Epithelial cell of alveolus of lung (primary cell): ENCODE results near the gene TAF4. TPM values are rescaled to one million over a fixed set of nuclear protein-coding genes. Genes with fewer than 3 reads are reported as not detected.

ENCODE experiments used
- total RNA-seq: library from RNA; depleted of rRNA; stranded (reverse); fragments of >200 nt; gene quantifications from 2 replicates; pipeline ENCODE4 v1.2.1, GENCODE V29; 2015

TAF4 gene
- total RNA-seq = 5.2 and 27.3 TPM in 2 replicates

DNA sequence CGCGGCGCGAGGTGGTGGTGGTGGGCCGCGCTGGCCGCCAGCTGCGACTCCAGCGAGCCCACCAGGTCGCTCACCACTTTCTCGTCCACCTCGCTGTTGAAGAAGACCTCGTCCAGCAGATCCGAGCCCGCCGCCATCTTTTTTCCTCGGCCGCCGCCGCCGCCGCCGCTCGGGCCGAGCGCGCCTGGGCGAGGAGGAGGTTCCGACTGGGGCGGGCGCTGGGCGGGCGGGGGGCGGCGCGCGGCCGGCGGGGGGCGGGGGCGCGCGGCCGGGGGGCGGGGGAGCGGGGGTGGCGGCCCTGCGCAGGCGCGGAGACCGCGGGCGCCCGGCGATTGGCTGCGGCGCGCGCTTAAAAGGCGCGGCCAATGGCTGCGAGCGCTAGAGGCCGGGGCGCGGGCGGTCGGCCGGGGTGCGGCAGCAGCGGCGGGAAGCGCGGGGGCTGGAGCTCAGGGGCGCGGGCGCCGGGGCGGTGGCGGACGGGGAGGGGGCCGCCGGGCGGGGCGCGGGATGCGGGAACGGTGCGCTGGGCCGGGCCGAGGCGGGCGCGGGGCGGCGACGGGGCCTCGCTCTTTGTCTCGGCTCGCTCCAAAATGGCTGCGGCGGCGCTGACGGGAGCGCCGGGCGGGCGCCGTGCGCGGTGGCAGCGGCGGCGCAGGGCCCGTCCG is at the start of gene TAF4:
Gene TAF4, minus strand, starts transcription at position 208 of the 665 bp plus-strand sequence. Its CDS starts 71 bp downstream, at position 137.

Other genes with a start within 250 kb of the TAF4 start
- gene LSM14B, start 56.6 kb upstream of the TAF4 start, total RNA-seq = 19.0 and 19.4 TPM in 2 replicates
- 315 and 482 TPM in 2 replicates for gene PSMA7, start 77.5 kb upstream of the TAF4 start, total RNA-seq
- 4.8 and 11.9 TPM in 2 replicates for gene SS18L1, start 77.9 kb upstream of the TAF4 start, total RNA-seq
- gene MTG2, start 117.1 kb upstream of the TAF4 start, total RNA-seq = 16.2 and 40.8 TPM in 2 replicates
- not detected in 2 replicates for gene HRH3, start 154.4 kb upstream of the TAF4 start, total RNA-seq
- gene OSBPL2, start 172.6 kb upstream of the TAF4 start, total RNA-seq = 14.1 and 16.3 TPM in 2 replicates
- 119 and 169 TPM in 2 replicates for gene ADRM1, start 237.1 kb upstream of the TAF4 start, total RNA-seq